SU-DHL-6 (cell line): Measurements from ENCODE around the gene MRPS2.

Experiments used
- H2AFZ ChIP-seq: fragments of 200-600 bp; sonication (generic); 2 replicates; pipeline ENCODE4 v1.6.1; 2014; ENCODE audit warnings: low read depth, mild to moderate bottlenecking, moderate library complexity, mixed read lengths, antibody characterized with exemption, low read length; ENCODE audit not compliant: severe bottlenecking
- H3F3A ChIP-seq: fragments of 200-600 bp; shearing (Covaris generic); 2 replicates; pipeline ENCODE4 v1.6.0; 2016; ENCODE audit warnings: antibody characterized with exemption, mild to moderate bottlenecking; ENCODE audit not compliant: insufficient read depth
- H3K27ac ChIP-seq: fragments of 200-600 bp; sonication (generic); 2 replicates; pipeline ENCODE4 v1.5.1; 2016; ENCODE audit warnings: low read depth, mild to moderate bottlenecking, low read length, moderate library complexity, mixed read lengths
- H3K27me3 ChIP-seq: fragments of 200-600 bp; sonication (generic), shearing (Covaris generic); 2 replicates; pipeline ENCODE4 v1.6.0; 2014; ENCODE audit warnings: mild to moderate bottlenecking, low read length
- H3K36me3 ChIP-seq: fragments of 200-600 bp; sonication (generic); 2 replicates; pipeline ENCODE4 v1.6.1; 2014; ENCODE audit warnings: mild to moderate bottlenecking, low read length, mixed read lengths
- H3K4me2 ChIP-seq: fragments of 300-600, 200-600 bp; shearing (Covaris generic), sonication (generic); 2 replicates; pipeline ENCODE4 v1.6.0; 2014; ENCODE audit warnings: low read length, low read depth, mild to moderate bottlenecking; ENCODE audit not compliant: poor library complexity, severe bottlenecking
- H3K4me3 ChIP-seq: fragments of 200-600 bp; sonication (generic); 2 replicates; pipeline ENCODE4 v1.5.1; 2014; ENCODE audit warnings: antibody characterized with exemption, low read length, mild to moderate bottlenecking, mixed read lengths; ENCODE audit not compliant: insufficient read depth, poor library complexity, severe bottlenecking
- H3K79me2 ChIP-seq: fragments of 200-600 bp; sonication (generic); 2 replicates; pipeline ENCODE4 v1.6.1; 2014; ENCODE audit warnings: mild to moderate bottlenecking, low read length, moderate library complexity; ENCODE audit not compliant: insufficient read depth
- H3K9ac ChIP-seq: fragments of 200-600 bp; sonication (generic); 2 replicates; pipeline ENCODE4 v1.7.0; 2014; ENCODE audit warnings: mild to moderate bottlenecking, low read length
- H3K9me2 ChIP-seq: fragments of 200-600 bp; sonication (generic); replicated peaks from 2 replicates; pipeline ENCODE4 v1.6.1; 2014; ENCODE audit warnings: low read length; ENCODE audit not compliant: insufficient read depth
- H3K9me3 ChIP-seq: fragments of 200-600 bp; sonication (generic); 2 replicates; pipeline ENCODE4 v1.6.1; 2014; ENCODE audit warnings: low read length, mixed read lengths; ENCODE audit not compliant: insufficient read depth
- H4K20me1 ChIP-seq: fragments of 200-600 bp; sonication (generic); 2 replicates; pipeline ENCODE4 v1.6.1; 2014; ENCODE audit warnings: low read depth, mild to moderate bottlenecking, antibody characterized with exemption, low read length, moderate library complexity, mixed read lengths
- EZH2phosphoT487 ChIP-seq: fragments of 200-600 bp; sonication (generic), shearing (Covaris generic); conservative IDR thresholded peaks from 2 replicates; pipeline ENCODE4 v1.6.1; 2018; ENCODE audit warnings: mild to moderate bottlenecking, antibody characterized with exemption, low read length, moderate library complexity, mixed read lengths
- TF ChIP-seq, protein P1 (sequence below): fragments of 200-600 bp; sonication (generic); IDR thresholded peaks from one replicate; pipeline ENCODE4 v1.5.1; 2017; ENCODE audit warnings: antibody characterized with exemption, mild to moderate bottlenecking, low read length, moderate library complexity; ENCODE audit not compliant: insufficient read depth, poor library complexity, severe bottlenecking

The MRPS2 gene

GRCh38 chr9:135478191-135478590 is 22.3 kb upstream of the MRPS2 start:
- Histone ChIP-seq H2AFZ (no peak overlapping the region), H3K9ac (no peak overlapping the region), H3K4me2 (no peak overlapping the region)

GRCh38 chr9:135478829-135479468 is 21.5 kb upstream of the MRPS2 start:
- Histone ChIP-seq H3K36me3 (no peaks in the 10 kb centered on the region), H3K4me2 (no peak overlapping the region), H3F3A (no peaks in the 10 kb centered on the region), H3K9ac (no peak overlapping the region), H4K20me1 (no peaks in the 10 kb centered on the region), H3K27ac (no peak overlapping the region), H3K9me2 (no peaks in the 10 kb centered on the region), H3K27me3 (no peaks in the 10 kb centered on the region), H2AFZ (no peak overlapping the region), H3K79me2 (no peaks in the 10 kb centered on the region), H3K9me3 (no peaks in the 10 kb centered on the region), H3K4me3 (no peak overlapping the region)
- TF ChIP-seq EZH2phosphoT487: no peak
- TF ChIP-seq, protein P1, sequence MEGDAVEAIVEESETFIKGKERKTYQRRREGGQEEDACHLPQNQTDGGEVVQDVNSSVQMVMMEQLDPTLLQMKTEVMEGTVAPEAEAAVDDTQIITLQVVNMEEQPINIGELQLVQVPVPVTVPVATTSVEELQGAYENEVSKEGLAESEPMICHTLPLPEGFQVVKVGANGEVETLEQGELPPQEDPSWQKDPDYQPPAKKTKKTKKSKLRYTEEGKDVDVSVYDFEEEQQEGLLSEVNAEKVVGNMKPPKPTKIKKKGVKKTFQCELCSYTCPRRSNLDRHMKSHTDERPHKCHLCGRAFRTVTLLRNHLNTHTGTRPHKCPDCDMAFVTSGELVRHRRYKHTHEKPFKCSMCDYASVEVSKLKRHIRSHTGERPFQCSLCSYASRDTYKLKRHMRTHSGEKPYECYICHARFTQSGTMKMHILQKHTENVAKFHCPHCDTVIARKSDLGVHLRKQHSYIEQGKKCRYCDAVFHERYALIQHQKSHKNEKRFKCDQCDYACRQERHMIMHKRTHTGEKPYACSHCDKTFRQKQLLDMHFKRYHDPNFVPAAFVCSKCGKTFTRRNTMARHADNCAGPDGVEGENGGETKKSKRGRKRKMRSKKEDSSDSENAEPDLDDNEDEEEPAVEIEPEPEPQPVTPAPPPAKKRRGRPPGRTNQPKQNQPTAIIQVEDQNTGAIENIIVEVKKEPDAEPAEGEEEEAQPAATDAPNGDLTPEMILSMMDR: no peak

More at GRCh38 chr9:135478191-135478590, 22.3 kb upstream of the MRPS2 start:
- Histone ChIP-seq H3K36me3 (no peaks in the 10 kb centered on the region), H3K79me2 (no peaks in the 10 kb centered on the region), H3K9me2 (no peaks in the 10 kb centered on the region), H3F3A (no peaks in the 10 kb centered on the region), H3K9me3 (no peaks in the 10 kb centered on the region), H3K27ac (no peak overlapping the region), H4K20me1 (no peaks in the 10 kb centered on the region), H3K4me3 (no peak overlapping the region), H3K27me3 (no peaks in the 10 kb centered on the region)
- TF ChIP-seq, protein P1: no peak
- no peak for TF ChIP-seq EZH2phosphoT487

- TF ChIP-seq, protein P1: no peak
- TF ChIP-seq EZH2phosphoT487: no peak
- Histone ChIP-seq H2AFZ (no peak within 1 kb of the TSS), H3K4me3 (no peak within 1 kb of the TSS), H3K79me2 (no peaks in the 10 kb centered on the region), H3F3A (no peaks in the 10 kb centered on the region), H3K36me3 (no peaks in the 10 kb centered on the region), H4K20me1 (no peaks in the 10 kb centered on the region), H3K9me3 (no peaks in the 10 kb centered on the region), H3K9me2 (no peaks in the 10 kb centered on the region), H3K27me3 (no peaks in the 10 kb centered on the region), H3K4me2 (no peak within 1 kb of the TSS), H3K27ac (no peak within 1 kb of the TSS), H3K9ac (no peak within 1 kb of the TSS)
Observed at GRCh38 chr9:135479469-135480052, 20.9 kb upstream of the MRPS2 start, which contains the start of gene PPP1R26. Gene PPP1R26, plus strand, starts transcription at chr9:135479782. Its CDS starts 4,729 bp downstream, at chr9:135484511.
